Neural cell (in vitro differentiated cells): ENCODE data around the gene AFTPH. TPM values are rescaled to one million over a fixed set of nuclear protein-coding genes. Genes with fewer than 3 reads are reported as not detected.

Experiments
- H2AFZ ChIP-seq: fragments of 200-600, 300-800 bp; sonication (generic), shearing (Covaris generic); 2 replicates; pipeline ENCODE4 v1.6.0; 2014; ENCODE audit warnings: low read depth, mild to moderate bottlenecking, antibody characterized with exemption, low read length, moderate library complexity
- H3F3A ChIP-seq: fragments of 200-600 bp; shearing (Covaris generic); 2 replicates; pipeline ENCODE4 v1.6.1; 2016; ENCODE audit warnings: mild to moderate bottlenecking, moderate library complexity, mixed read lengths, antibody characterized with exemption, low read length; ENCODE audit not compliant: insufficient read depth, poor library complexity, severe bottlenecking
- H3K27ac ChIP-seq: fragments of 200-600, 300-800 bp; sonication (generic), shearing (Covaris generic); 2 replicates; pipeline ENCODE4 v1.5.1; 2014; ENCODE audit warnings: mild to moderate bottlenecking, low read length, moderate library complexity
- H3K27me3 ChIP-seq: fragments of 300-800, 200-600 bp; sonication (generic), shearing (Covaris generic); 2 replicates; pipeline ENCODE4 v1.6.0; 2014; ENCODE audit warnings: mild to moderate bottlenecking, low read depth, low read length, moderate library complexity; ENCODE audit not compliant: insufficient read depth
- H3K36me3 ChIP-seq: fragments of 300-800, 200-600 bp; sonication (generic), shearing (Covaris generic); 2 replicates; pipeline ENCODE4 v1.5.1; 2014; ENCODE audit warnings: mild to moderate bottlenecking, antibody characterized with exemption, low read length, moderate library complexity; ENCODE audit not compliant: insufficient read depth
- H3K4me2 ChIP-seq: fragments of 300-800, 200-600 bp; sonication (generic), shearing (Covaris generic); 2 replicates; pipeline ENCODE4 v1.6.0; 2014; ENCODE audit warnings: mild to moderate bottlenecking, low read length
- H3K4me3 ChIP-seq: fragments of 300-800, 200-600 bp; sonication (generic), shearing (Covaris generic); 2 replicates; pipeline ENCODE4 v1.5.1; 2014; ENCODE audit warnings: mild to moderate bottlenecking, low read length, moderate library complexity
- H3K79me2 ChIP-seq: fragments of 200-600 bp; shearing (Covaris generic); replicated peaks from 2 replicates; pipeline ENCODE4 v1.6.0; 2014; ENCODE audit warnings: mild to moderate bottlenecking, low read length, moderate library complexity; ENCODE audit not compliant: insufficient read depth
- H3K9ac ChIP-seq: fragments of 300-800, 200-600 bp; sonication (generic), shearing (Covaris generic); 2 replicates; pipeline ENCODE4 v1.6.1; 2016; ENCODE audit warnings: mild to moderate bottlenecking, low read length, mixed read lengths
- H3K9me2 ChIP-seq: fragments of 200-600 bp; shearing (Covaris generic); 2 replicates; pipeline ENCODE4 v1.6.1; 2016; ENCODE audit warnings: mild to moderate bottlenecking, low read length, mixed read lengths; ENCODE audit not compliant: insufficient read depth
- H3K9me3 ChIP-seq: fragments of 200-600, 300-800 bp; sonication (generic), shearing (Covaris generic); 2 replicates; pipeline ENCODE4 v1.6.1; 2016; ENCODE audit warnings: mild to moderate bottlenecking, mixed run types, low read length, moderate library complexity, mixed read lengths
- H4K20me1 ChIP-seq: fragments of 200-600 bp; shearing (Covaris generic); 2 replicates; pipeline ENCODE4 v1.6.1; 2016; ENCODE audit warnings: mild to moderate bottlenecking, mixed run types; ENCODE audit not compliant: insufficient read depth
- EP300 ChIP-seq: fragments of 450-650 bp; conservative IDR thresholded peaks from 2 replicates; pipeline ENCODE4 v1.6.1; 2014; ENCODE audit warnings: antibody characterized with exemption, mild to moderate bottlenecking, moderate library complexity; ENCODE audit not compliant: poor library complexity, severe bottlenecking
- EZH2 ChIP-seq: fragments of 200-600, 300-800 bp; shearing (Covaris generic), sonication (generic); IDR thresholded peaks from 2 replicates; pipeline ENCODE4 v1.6.1; 2014; ENCODE audit warnings: antibody characterized with exemption, low read length, borderline replicate concordance, mild to moderate bottlenecking; ENCODE audit not compliant: insufficient read depth, poor library complexity, severe bottlenecking
- MXI1 ChIP-seq: fragments of 450-650 bp; conservative IDR thresholded peaks from 2 replicates; pipeline ENCODE4 v1.6.1; 2014; ENCODE audit warnings: antibody characterized with exemption, mild to moderate bottlenecking; ENCODE audit not compliant: poor library complexity, severe bottlenecking
- POLR2AphosphoS5 ChIP-seq: IDR thresholded peaks from 2 replicates; pipeline ENCODE4 v1.6.1; 2012
- RAD21 ChIP-seq: fragments of 450-650 bp; conservative IDR thresholded peaks from 2 replicates; pipeline ENCODE4 v1.6.1; 2014; ENCODE audit warnings: antibody characterized with exemption, mild to moderate bottlenecking, moderate library complexity
- REST ChIP-seq: IDR thresholded peaks from 2 replicates; pipeline ENCODE4 v1.6.1; 2012; ENCODE audit warnings: borderline replicate concordance
- SMC3 ChIP-seq: fragments of 450-650 bp; conservative IDR thresholded peaks from 2 replicates; pipeline ENCODE4 v1.6.1; 2014; ENCODE audit warnings: antibody characterized with exemption, mild to moderate bottlenecking, moderate library complexity; ENCODE audit not compliant: poor library complexity
- TAF1 ChIP-seq: IDR thresholded peaks from 2 replicates; pipeline ENCODE4 v1.6.1; 2012; ENCODE audit warnings: low read depth
- polyA plus RNA-seq: library from polyadenylated mRNA; depleted of rRNA; stranded (reverse); fragments of >200 nt; gene quantifications from 2 replicates; pipeline ENCODE4 v1.2.3, GENCODE V29; 2014
- TF ChIP-seq, protein P1 (sequence below): fragments of 450-650 bp; IDR thresholded peaks from 2 replicates; pipeline ENCODE4 v1.5.1; 2014; ENCODE audit warnings: antibody characterized with exemption, mild to moderate bottlenecking, moderate library complexity; ENCODE audit not compliant: poor library complexity, severe bottlenecking

Gene AFTPH
- polyA plus RNA-seq, 1 donor from 2014 or later = 63.0 TPM

DNA sequence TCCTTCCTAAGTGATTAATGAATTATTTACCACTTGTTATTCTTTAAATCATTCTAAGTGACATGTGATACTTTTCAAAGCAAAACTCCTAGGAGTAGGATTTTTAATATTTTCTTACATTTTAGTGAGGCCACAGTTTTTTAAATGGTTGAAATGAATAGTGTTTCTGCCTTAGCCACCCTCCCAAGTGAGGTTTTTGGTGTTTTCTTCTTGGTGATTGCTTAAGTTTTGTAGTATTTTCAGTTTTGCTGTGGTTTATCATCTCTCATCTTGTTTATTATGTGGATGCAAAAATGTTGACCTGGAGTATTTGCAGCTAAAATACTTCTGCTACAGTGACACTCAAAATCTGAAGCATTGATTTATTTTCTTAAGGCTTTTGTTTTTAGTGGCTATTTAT lies 9.8 kb downstream of the AFTPH start:
- no peaks in the 10 kb centered on the region for H3K27me3 ChIP-seq
- no peaks in the 10 kb centered on the region for H3K9me2 ChIP-seq
- no peak overlapping the region for H3K4me2 ChIP-seq
- H3K9me3 ChIP-seq = no peaks in the 10 kb centered on the region
- H3K27ac ChIP-seq = no peak overlapping the region
- no peak overlapping the region for H2AFZ ChIP-seq
- H3K9ac ChIP-seq = no peak overlapping the region
- H3F3A ChIP-seq = no peaks in the 10 kb centered on the region
- no peaks in the 10 kb centered on the region for H4K20me1 ChIP-seq
- TF ChIP-seq EP300 = no peak
- no peaks in the 10 kb centered on the region for H3K36me3 ChIP-seq
- H3K79me2 ChIP-seq = peaks cover 51% of the 10 kb centered on the region
- H3K4me3 ChIP-seq = no peak overlapping the region

DNA sequence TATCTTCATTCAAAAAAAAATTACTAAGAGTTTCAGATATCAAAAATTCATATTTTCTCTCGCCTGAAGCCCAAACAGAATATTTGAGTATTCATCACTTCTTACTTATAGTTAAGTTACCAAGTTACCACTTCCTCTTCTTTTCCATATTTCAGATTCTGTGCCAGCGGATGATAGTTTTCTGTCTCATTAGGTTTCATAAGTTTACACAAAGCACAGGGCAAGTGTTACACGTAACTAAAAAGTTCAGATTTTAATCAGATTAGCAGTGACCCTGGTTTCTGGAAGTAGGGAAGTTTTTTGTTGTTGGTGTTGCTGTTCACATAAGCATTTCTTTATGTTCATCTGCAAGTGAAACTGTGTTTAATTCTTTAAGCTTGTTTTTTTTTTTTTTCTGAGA lies 10.2 kb downstream of the AFTPH start:
- Histone ChIP-seq H3K9me3 (no peaks in the 10 kb centered on the region), H3K79me2 (peaks cover 46% of the 10 kb centered on the region), H3K36me3 (no peaks in the 10 kb centered on the region), H4K20me1 (no peaks in the 10 kb centered on the region), H3F3A (no peaks in the 10 kb centered on the region), H3K9me2 (no peaks in the 10 kb centered on the region), H3K27me3 (no peaks in the 10 kb centered on the region), H3K9ac (no peak overlapping the region), H3K4me3 (no peak overlapping the region), H3K27ac (no peak overlapping the region), H2AFZ (no peak overlapping the region), H3K4me2 (no peak overlapping the region)
- TF ChIP-seq SMC3 (no peak), TAF1 (no peak), EZH2 (no peak), POLR2AphosphoS5 (no peak), RAD21 (no peak), EP300 (no peak), MXI1 (no peak), REST (no peak)
- TF ChIP-seq, protein P1, sequence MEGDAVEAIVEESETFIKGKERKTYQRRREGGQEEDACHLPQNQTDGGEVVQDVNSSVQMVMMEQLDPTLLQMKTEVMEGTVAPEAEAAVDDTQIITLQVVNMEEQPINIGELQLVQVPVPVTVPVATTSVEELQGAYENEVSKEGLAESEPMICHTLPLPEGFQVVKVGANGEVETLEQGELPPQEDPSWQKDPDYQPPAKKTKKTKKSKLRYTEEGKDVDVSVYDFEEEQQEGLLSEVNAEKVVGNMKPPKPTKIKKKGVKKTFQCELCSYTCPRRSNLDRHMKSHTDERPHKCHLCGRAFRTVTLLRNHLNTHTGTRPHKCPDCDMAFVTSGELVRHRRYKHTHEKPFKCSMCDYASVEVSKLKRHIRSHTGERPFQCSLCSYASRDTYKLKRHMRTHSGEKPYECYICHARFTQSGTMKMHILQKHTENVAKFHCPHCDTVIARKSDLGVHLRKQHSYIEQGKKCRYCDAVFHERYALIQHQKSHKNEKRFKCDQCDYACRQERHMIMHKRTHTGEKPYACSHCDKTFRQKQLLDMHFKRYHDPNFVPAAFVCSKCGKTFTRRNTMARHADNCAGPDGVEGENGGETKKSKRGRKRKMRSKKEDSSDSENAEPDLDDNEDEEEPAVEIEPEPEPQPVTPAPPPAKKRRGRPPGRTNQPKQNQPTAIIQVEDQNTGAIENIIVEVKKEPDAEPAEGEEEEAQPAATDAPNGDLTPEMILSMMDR = no peak

DNA sequence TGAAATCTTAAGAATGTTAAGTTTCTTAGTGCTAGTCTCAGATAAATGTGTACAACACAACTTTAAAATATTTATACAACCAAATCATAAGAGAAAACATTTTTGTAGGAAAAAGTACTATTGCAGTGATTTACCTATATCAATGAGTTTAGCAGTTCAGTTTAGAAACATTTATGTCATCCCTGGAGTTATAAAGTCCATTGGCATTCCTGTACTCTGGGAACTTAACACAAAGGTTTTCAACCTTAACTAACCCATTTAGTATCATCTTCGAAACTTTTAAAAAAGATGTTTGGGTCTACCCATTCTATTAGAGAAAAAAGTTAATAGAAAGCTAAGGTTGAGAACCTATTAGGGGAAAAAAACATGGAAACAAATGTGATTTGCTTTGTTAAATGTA lies 10.9 kb downstream of the AFTPH start:
- Histone ChIP-seq H3F3A (no peaks in the 10 kb centered on the region), H3K4me3 (no peak overlapping the region), H3K4me2 (no peak overlapping the region), H3K36me3 (no peaks in the 10 kb centered on the region), H4K20me1 (no peaks in the 10 kb centered on the region), H3K9ac (no peak overlapping the region), H3K9me3 (no peaks in the 10 kb centered on the region), H3K27me3 (no peaks in the 10 kb centered on the region), H2AFZ (no peak overlapping the region), H3K27ac (no peak overlapping the region), H3K79me2 (peaks cover 40% of the 10 kb centered on the region), H3K9me2 (no peaks in the 10 kb centered on the region)
- no peak for TF ChIP-seq SMC3
- TF ChIP-seq, protein P1 = no peak
- no peak for TF ChIP-seq TAF1
- TF ChIP-seq REST = no peak
- TF ChIP-seq EP300 = no peak
- no peak for TF ChIP-seq MXI1
- no peak for TF ChIP-seq EZH2
- TF ChIP-seq RAD21 = no peak
- no peak for TF ChIP-seq POLR2AphosphoS5
